GM19025 (cell line): ENCODE results near the gene WDR70.
"Not testable (repeated sequence)": the region's sequence is repeated elsewhere in the genome, so short reads cannot be mapped to it uniquely, and the experiment has no call there.

Experiments
- ATAC-seq: cut with Tn5 transposase; IDR thresholded peaks from one replicate; pipeline ENCODE4 v1.9.1; 2021; ENCODE audit warnings: mild to moderate bottlenecking, low read depth, moderate library complexity; ENCODE audit not compliant: unreplicated experiment

Gene WDR70

GRCh38 chr5:37451991-37452390, 72.9 kb downstream of the WDR70 start:
- not testable (repeated sequence) for ATAC-seq

GRCh38 chr5:37453252-37453651, 74.1 kb downstream of the WDR70 start:
- ATAC-seq, result not testable (repeated sequence)

- ATAC-seq, result not testable (repeated sequence)
These were observed 75.4 kb downstream of the WDR70 start for GRCh38 chr5:37454402-37455055.

GRCh38 chr5:37463191-37464051, 84.3 kb downstream of the WDR70 start:
- ATAC-seq, result not testable (repeated sequence)

- not testable (repeated sequence) for ATAC-seq
These were observed 85.5 kb downstream of the WDR70 start for GRCh38 chr5:37464581-37464980.

- not testable (repeated sequence) for ATAC-seq
These were observed 90.3 kb downstream of the WDR70 start for GRCh38 chr5:37469383-37469782.

GRCh38 chr5:37471666-37472197, 92.6 kb downstream of the WDR70 start:
- no peak for ATAC-seq

GRCh38 chr5:37477426-37477825, 98.3 kb downstream of the WDR70 start:
- ATAC-seq, result no peak

GRCh38 chr5:37478121-37478894, 99.2 kb downstream of the WDR70 start:
- no peak for ATAC-seq

GRCh38 chr5:37481395-37481794, 102.3 kb downstream of the WDR70 start:
- not testable (repeated sequence) for ATAC-seq

GRCh38 chr5:37490120-37490810, 111.1 kb downstream of the WDR70 start:
- no peak for ATAC-seq

- no peak for ATAC-seq
These were observed 111.8 kb downstream of the WDR70 start for GRCh38 chr5:37490931-37491330.

- ATAC-seq, result no peak
These were observed 113.8 kb downstream of the WDR70 start for GRCh38 chr5:37492778-37493555.

- ATAC-seq, result no peak
These were observed 115.6 kb downstream of the WDR70 start for GRCh38 chr5:37494756-37495155.

GRCh38 chr5:37495210-37495609, 116.1 kb downstream of the WDR70 start:
- no peak for ATAC-seq

- no peak for ATAC-seq
These were observed 116.7 kb downstream of the WDR70 start for GRCh38 chr5:37495668-37496347.

- ATAC-seq, result no peak
These were observed 117.9 kb downstream of the WDR70 start for GRCh38 chr5:37496902-37497445.

- no peak for ATAC-seq
These were observed 122.0 kb downstream of the WDR70 start for GRCh38 chr5:37501152-37501551.

GRCh38 chr5:37506241-37506640, 127.1 kb downstream of the WDR70 start:
- no peak for ATAC-seq
